Smooth muscle cell (in vitro differentiated cells): ENCODE results near the gene CA10. TPM values are rescaled to one million over a fixed set of nuclear protein-coding genes. Genes with fewer than 3 reads are reported as not detected.

Source experiments
- DNase-seq: peaks from one replicate; lab custom pipeline; 2025; ENCODE audit not compliant: unreplicated experiment; lab: John Stamatoyannopoulos, UW
- H2AFZ ChIP-seq: fragments of 200-600 bp; sonication (generic); 2 replicates; pipeline ENCODE4 v1.6.0; 2016; ENCODE audit warnings: antibody characterized with exemption, low read depth, mild to moderate bottlenecking
- H3F3A ChIP-seq: fragments of 200-600 bp; sonication (generic); 2 replicates; pipeline ENCODE4 v1.6.0; 2017; ENCODE audit warnings: antibody characterized with exemption, low read depth
- H3K27ac ChIP-seq: fragments of 200-600 bp; sonication (generic); 2 replicates; pipeline ENCODE4 v1.5.1; 2016; ENCODE audit warnings: low read depth, mild to moderate bottlenecking
- H3K27me3 ChIP-seq: fragments of 200-600 bp; sonication (generic); 2 replicates; pipeline ENCODE4 v1.6.1; 2016; ENCODE audit warnings: low read depth, mild to moderate bottlenecking
- H3K36me3 ChIP-seq: fragments of 200-600 bp; sonication (generic); 2 replicates; pipeline ENCODE4 v1.5.1; 2016; ENCODE audit warnings: low read depth
- H3K4me1 ChIP-seq: fragments of 200-600 bp; sonication (generic); 2 replicates; pipeline ENCODE4 v1.5.1; 2016; ENCODE audit warnings: low read depth
- H3K4me2 ChIP-seq: fragments of 200-600 bp; sonication (generic); 2 replicates; pipeline ENCODE4 v1.6.0; 2016; ENCODE audit warnings: mild to moderate bottlenecking
- H3K4me3 ChIP-seq: fragments of 200-600 bp; sonication (generic); 2 replicates; pipeline ENCODE4 v1.5.1; 2016; ENCODE audit warnings: mild to moderate bottlenecking
- H3K79me2 ChIP-seq: fragments of 200-600 bp; sonication (generic); 2 replicates; pipeline ENCODE4 v1.6.0; 2016; ENCODE audit warnings: low read depth, mild to moderate bottlenecking
- H3K9ac ChIP-seq: fragments of 200-600 bp; sonication (generic); 2 replicates; pipeline ENCODE4 v1.6.0; 2016; ENCODE audit warnings: low read depth
- H3K9me3 ChIP-seq: fragments of 200-600 bp; sonication (generic); replicated peaks from 2 replicates; pipeline ENCODE4 v1.5.1; 2016; ENCODE audit warnings: low read depth
- H4K20me1 ChIP-seq: fragments of 200-600 bp; sonication (generic); 2 replicates; pipeline ENCODE4 v1.6.0; 2016; ENCODE audit warnings: low read depth
- CTCF ChIP-seq: fragments of 200-600 bp; sonication (generic); IDR thresholded peaks from 2 replicates; pipeline ENCODE4 v1.5.1; 2017; ENCODE audit warnings: borderline replicate concordance, mild to moderate bottlenecking, antibody characterized with exemption; ENCODE audit not compliant: insufficient read depth, poor library complexity, severe bottlenecking
- WGBS: methylation state at CpG from one replicate; pipeline ENCODE4 v1.1.7; 2016; ENCODE audit warnings: low lambda C conversion rate; 5-methylcytosine and 5-hydroxymethylcytosine counted together
- polyA plus RNA-seq: library from polyadenylated mRNA; unstranded; fragments of >200 nt; fragmentation: Nextera tagmentation; extraction: Ambion mirVana; gene quantifications from 2 replicates; pipeline ENCODE4 v1.2.1, GENCODE V29; 2016
- total RNA-seq: library from RNA; depleted of rRNA; stranded (reverse); fragments of >200 nt; gene quantifications from 2 replicates; pipeline ENCODE4 v1.2.3, GENCODE V29; 2014

Gene CA10
- total and polyA plus RNA-seq, 2 experiments from 2014 or later: 0.54 TPM; not detected in 1

- Histone ChIP-seq H3K4me2 (no peak overlapping the region), H2AFZ (no peak overlapping the region), H3K4me1 (no peaks in the 10 kb centered on the region), H3K4me3 (no peak overlapping the region), H4K20me1 (no peaks in the 10 kb centered on the region), H3K79me2 (no peaks in the 10 kb centered on the region), H3K36me3 (no peaks in the 10 kb centered on the region), H3K9ac (no peak overlapping the region), H3K27me3 (peaks cover 20% of the 10 kb centered on the region), H3K9me3 (no peaks in the 10 kb centered on the region), H3F3A (no peaks in the 10 kb centered on the region), H3K27ac (no peak overlapping the region)
- 88% methylated on average over 3 of the region's 3 CpGs for WGBS
- TF ChIP-seq CTCF: no peak
- no peak for DNase-seq
These were observed 302.7 kb downstream of the CA10 start for GRCh38 chr17:51855806-51856205.

DNA sequence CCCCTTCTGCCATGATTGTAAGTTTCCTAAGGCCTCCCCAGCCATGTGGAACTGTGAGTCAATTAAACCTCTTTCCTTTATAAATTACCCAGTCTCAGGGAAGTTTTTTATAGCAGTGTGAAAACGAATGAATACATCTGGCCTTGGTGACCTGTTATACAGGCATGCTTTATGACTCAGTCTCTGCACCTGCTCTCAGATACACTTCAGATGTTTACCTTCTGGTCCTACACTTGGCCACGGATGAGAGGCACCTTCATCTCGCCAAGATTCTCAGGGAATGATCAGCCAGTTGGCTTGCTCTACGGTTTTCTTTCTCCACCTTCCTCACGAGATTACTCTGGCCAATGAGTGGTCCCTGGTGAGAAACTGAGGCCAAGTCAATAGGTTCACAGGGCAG is 304.7 kb downstream of the CA10 start:
- no peak for TF ChIP-seq CTCF
- peaks cover 26% of the 10 kb centered on the region for H3K27me3 ChIP-seq
- WGBS: 68% methylated on average over 5 of the region's 5 CpGs
- no peak overlapping the region for H3K4me2 ChIP-seq
- no peaks in the 10 kb centered on the region for H3K4me1 ChIP-seq
- no peaks in the 10 kb centered on the region for H4K20me1 ChIP-seq
- DNase-seq: no peak
- no peaks in the 10 kb centered on the region for H3K79me2 ChIP-seq
- no peaks in the 10 kb centered on the region for H3F3A ChIP-seq
- H3K36me3 ChIP-seq: no peaks in the 10 kb centered on the region
- H3K9me3 ChIP-seq: no peaks in the 10 kb centered on the region
- H3K9ac ChIP-seq: no peak overlapping the region
- no peak overlapping the region for H3K4me3 ChIP-seq
- H2AFZ ChIP-seq: no peak overlapping the region
- no peak overlapping the region for H3K27ac ChIP-seq

- H3F3A ChIP-seq: no peaks in the 10 kb centered on the region
- no peak overlapping the region for H2AFZ ChIP-seq
- H3K36me3 ChIP-seq: no peaks in the 10 kb centered on the region
- DNase-seq: no peak
- no peak overlapping the region for H3K4me3 ChIP-seq
- H4K20me1 ChIP-seq: no peaks in the 10 kb centered on the region
- H3K27ac ChIP-seq: no peak overlapping the region
- H3K27me3 ChIP-seq: peaks cover 26% of the 10 kb centered on the region
- no peaks in the 10 kb centered on the region for H3K4me1 ChIP-seq
- TF ChIP-seq CTCF: no peak
- no peaks in the 10 kb centered on the region for H3K9me3 ChIP-seq
- H3K79me2 ChIP-seq: no peaks in the 10 kb centered on the region
- H3K4me2 ChIP-seq: no peak overlapping the region
- H3K9ac ChIP-seq: no peak overlapping the region
These were observed 305.9 kb downstream of the CA10 start for GRCh38 chr17:51852603-51853002.

GRCh38 chr17:51850201-51850600 is 308.3 kb downstream of the CA10 start:
- no peak overlapping the region for H2AFZ ChIP-seq
- H3K27me3 ChIP-seq: peaks cover 24% of the 10 kb centered on the region
- no peaks in the 10 kb centered on the region for H3F3A ChIP-seq
- H4K20me1 ChIP-seq: no peaks in the 10 kb centered on the region
- H3K4me1 ChIP-seq: no peaks in the 10 kb centered on the region
- H3K27ac ChIP-seq: no peak overlapping the region
- TF ChIP-seq CTCF: no peak
- 33% methylated on average over 3 of the region's 3 CpGs for WGBS
- H3K9ac ChIP-seq: no peak overlapping the region
- no peak overlapping the region for H3K4me3 ChIP-seq
- no peaks in the 10 kb centered on the region for H3K36me3 ChIP-seq
- no peaks in the 10 kb centered on the region for H3K79me2 ChIP-seq
- no peak overlapping the region for H3K4me2 ChIP-seq
- H3K9me3 ChIP-seq: no peaks in the 10 kb centered on the region
- no peak for DNase-seq
